WERI-Rb-1 (cell line): ENCODE data around the gene CCND1.
"Not testable (repeated sequence)": the region's sequence is repeated elsewhere in the genome, so short reads cannot be mapped to it uniquely, and the experiment has no call there.

Experiments used
- DNase-seq: peaks from one replicate; pipeline ENCODE4 v3.0.0-alpha.2; 2020
- H3K27ac ChIP-seq: fragments of 250-450 bp; sonication (Bioruptor Pico); 2 replicates; pipeline ENCODE4 v1.5.1; 2020; ENCODE audit warnings: mild to moderate bottlenecking, moderate library complexity
- H3K27me3 ChIP-seq: fragments of 250-450 bp; sonication (Bioruptor Pico); 2 replicates; pipeline ENCODE4 v1.5.1; 2021; ENCODE audit warnings: mild to moderate bottlenecking, low read depth, moderate library complexity; ENCODE audit not compliant: insufficient read depth, severe bottlenecking
- H3K36me3 ChIP-seq: fragments of 250-450 bp; sonication (Bioruptor Pico); 2 replicates; pipeline ENCODE4 v1.5.1; 2020; ENCODE audit warnings: mild to moderate bottlenecking, moderate library complexity
- H3K4me3 ChIP-seq: 2 replicates; pipeline ENCODE4 v1.5.1; 2011; ENCODE audit warnings: low read depth, mild to moderate bottlenecking, control low read depth, low read length
- H3K9me3 ChIP-seq: fragments of 250-450 bp; sonication (Bioruptor Pico); 2 replicates; pipeline ENCODE4 v1.5.1; 2021; ENCODE audit warnings: mild to moderate bottlenecking, moderate library complexity; ENCODE audit not compliant: severe bottlenecking
- TF ChIP-seq, protein P1 (sequence below): IDR thresholded peaks from 2 replicates; pipeline ENCODE4 v1.5.1; 2011; ENCODE audit warnings: low read depth, mild to moderate bottlenecking, control low read depth, inconsistent platforms, low read length

The CCND1 gene

DNA sequence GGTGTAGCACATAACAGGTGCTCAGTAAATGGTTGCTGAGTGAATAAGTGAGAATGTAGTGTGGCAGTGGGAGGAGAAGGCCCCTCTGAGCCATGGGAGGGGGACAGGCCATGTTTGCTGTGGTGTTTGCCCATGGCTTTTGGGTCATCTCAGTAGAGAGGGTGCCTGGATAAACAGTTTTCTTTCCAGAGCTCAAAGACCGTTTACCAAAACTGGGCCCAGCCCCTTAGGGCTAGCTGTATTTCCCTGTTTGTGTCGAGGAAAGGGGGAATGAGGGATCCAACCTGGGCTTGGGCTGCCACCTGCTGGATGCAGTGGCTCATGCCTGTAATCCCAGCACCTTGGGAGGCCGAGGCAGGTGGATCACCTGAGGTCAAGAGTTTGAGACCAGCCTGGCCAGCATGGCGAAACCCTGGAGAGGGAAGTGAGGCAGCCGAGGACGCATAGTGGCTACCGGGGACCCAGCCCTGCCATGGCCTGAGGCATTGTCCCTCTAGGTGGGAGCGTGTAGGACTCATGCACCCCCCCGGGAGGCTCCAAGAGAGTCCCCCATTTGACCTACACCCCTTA lies 42.9 kb downstream of the CCND1 start:
- TF ChIP-seq, protein P1, sequence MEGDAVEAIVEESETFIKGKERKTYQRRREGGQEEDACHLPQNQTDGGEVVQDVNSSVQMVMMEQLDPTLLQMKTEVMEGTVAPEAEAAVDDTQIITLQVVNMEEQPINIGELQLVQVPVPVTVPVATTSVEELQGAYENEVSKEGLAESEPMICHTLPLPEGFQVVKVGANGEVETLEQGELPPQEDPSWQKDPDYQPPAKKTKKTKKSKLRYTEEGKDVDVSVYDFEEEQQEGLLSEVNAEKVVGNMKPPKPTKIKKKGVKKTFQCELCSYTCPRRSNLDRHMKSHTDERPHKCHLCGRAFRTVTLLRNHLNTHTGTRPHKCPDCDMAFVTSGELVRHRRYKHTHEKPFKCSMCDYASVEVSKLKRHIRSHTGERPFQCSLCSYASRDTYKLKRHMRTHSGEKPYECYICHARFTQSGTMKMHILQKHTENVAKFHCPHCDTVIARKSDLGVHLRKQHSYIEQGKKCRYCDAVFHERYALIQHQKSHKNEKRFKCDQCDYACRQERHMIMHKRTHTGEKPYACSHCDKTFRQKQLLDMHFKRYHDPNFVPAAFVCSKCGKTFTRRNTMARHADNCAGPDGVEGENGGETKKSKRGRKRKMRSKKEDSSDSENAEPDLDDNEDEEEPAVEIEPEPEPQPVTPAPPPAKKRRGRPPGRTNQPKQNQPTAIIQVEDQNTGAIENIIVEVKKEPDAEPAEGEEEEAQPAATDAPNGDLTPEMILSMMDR = peak; percentile 77

DNA sequence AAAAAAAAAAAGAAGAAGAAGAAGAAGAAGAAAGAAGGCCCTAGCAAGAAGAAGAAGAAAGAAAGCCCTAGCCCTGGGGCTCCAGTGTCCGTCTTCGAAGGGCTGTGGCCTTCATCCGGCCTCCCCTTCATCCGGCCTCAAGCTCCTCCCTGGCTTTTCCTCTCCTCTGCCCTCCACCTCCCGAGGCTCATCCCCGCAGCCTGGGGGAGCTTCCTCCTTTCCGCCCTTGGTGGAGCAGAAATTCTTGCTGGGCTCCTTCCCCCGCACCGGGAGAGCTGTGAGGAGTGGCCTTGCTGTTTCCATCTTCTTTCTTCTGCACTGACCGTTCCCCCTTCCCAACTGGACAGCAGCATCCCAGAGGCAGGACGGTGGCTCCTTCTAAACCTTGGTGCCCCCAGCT lies 43.7 kb downstream of the CCND1 start:
- Histone ChIP-seq H3K9me3 (no peaks in the 10 kb centered on the region), H3K27ac (no peak overlapping the region), H3K4me3 (no peak overlapping the region), H3K27me3 (peaks cover 5% of the 10 kb centered on the region), H3K36me3 (no peaks in the 10 kb centered on the region)
- no peak for DNase-seq
- TF ChIP-seq, protein P1 = no peak

More for the DNA sequence above, 42.9 kb downstream of the CCND1 start:
- peak; percentile 61 for DNase-seq
- Histone ChIP-seq H3K4me3 (no peak overlapping the region), H3K9me3 (no peaks in the 10 kb centered on the region), H3K27ac (no peak overlapping the region), H3K36me3 (no peaks in the 10 kb centered on the region), H3K27me3 (peaks cover 5% of the 10 kb centered on the region)

- Histone ChIP-seq H3K4me3 (no peak overlapping the region), H3K27ac (no peak overlapping the region), H3K27me3 (peaks cover 5% of the 10 kb centered on the region), H3K36me3 (no peaks in the 10 kb centered on the region), H3K9me3 (no peaks in the 10 kb centered on the region)
- no peak for DNase-seq
- TF ChIP-seq, protein P1 = no peak
Observed at GRCh38 chr11:69685348-69685747, 44.4 kb downstream of the CCND1 start.

GRCh38 chr11:69686452-69686851 lies 45.5 kb downstream of the CCND1 start:
- no peak overlapping the region for H3K27ac ChIP-seq

DNA sequence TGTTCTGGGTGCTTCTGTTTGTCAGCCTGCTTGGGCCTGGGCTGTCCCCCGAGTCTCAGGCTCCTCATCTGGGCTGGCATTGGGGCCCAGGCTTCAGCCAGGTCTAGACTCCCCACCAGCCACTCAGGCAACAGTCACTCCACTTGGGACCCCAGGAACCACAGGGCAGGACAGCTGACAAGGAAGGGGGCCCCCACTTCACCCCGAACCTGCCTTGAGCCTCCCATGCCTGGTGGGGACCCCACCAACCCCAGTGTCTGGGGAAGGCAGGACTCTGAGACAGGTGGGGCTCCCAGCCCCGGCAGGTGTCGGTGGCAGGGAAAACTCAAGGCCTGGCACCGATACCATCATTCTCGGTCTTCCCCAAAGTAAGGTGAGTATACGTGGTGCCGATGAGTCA lies 45.9 kb downstream of the CCND1 start:
- no peak for DNase-seq
- Histone ChIP-seq H3K9me3 (no peaks in the 10 kb centered on the region), H3K36me3 (no peaks in the 10 kb centered on the region), H3K27me3 (peaks cover 5% of the 10 kb centered on the region), H3K4me3 (no peak overlapping the region), H3K27ac (no peak overlapping the region)
- TF ChIP-seq, protein P1 = no peak

More at GRCh38 chr11:69686452-69686851, 45.5 kb downstream of the CCND1 start:
- Histone ChIP-seq H3K27me3 (peaks cover 5% of the 10 kb centered on the region), H3K36me3 (no peaks in the 10 kb centered on the region), H3K9me3 (no peaks in the 10 kb centered on the region), H3K4me3 (no peak overlapping the region)
- DNase-seq = no peak
- TF ChIP-seq, protein P1 = no peak

GRCh38 chr11:69687969-69688771 lies 47.2 kb downstream of the CCND1 start:
- not testable (repeated sequence) for DNase-seq, H3K4me3 ChIP-seq, H3K27ac ChIP-seq

More at GRCh38 chr11:69687969-69688771, 47.2 kb downstream of the CCND1 start:
- H3K9me3 ChIP-seq, H3K36me3 ChIP-seq, H3K27me3 ChIP-seq: not testable (repeated sequence)
